CD4-positive, alpha-beta T cell (primary cell): ENCODE results near the gene HS3ST2. TPM values are rescaled to one million over a fixed set of nuclear protein-coding genes. Genes with fewer than 3 reads are reported as not detected.

Experiments
- ATAC-seq: fragments of 200-7000 bp; cut with Tn5 transposase; one replicate; pipeline ENCODE4 v1.10.0; 2022; ENCODE audit warnings: mild to moderate bottlenecking; ENCODE audit not compliant: poor library complexity
- CTCF ChIA-PET: fragments of 350-600 bp; sonication (Branson Sonifier 250); formaldehyde crosslinking; loops from one replicate; lab custom pipeline; 2021; ENCODE audit warnings: antibody characterized with exemption, inconsistent platforms; lab: Charles Lee
- POLR2A ChIA-PET: fragments of 350-600 bp; sonication (Branson Sonifier 250); formaldehyde crosslinking; loops from one replicate; lab custom pipeline; 2021; ENCODE audit warnings: antibody characterized with exemption, inconsistent platforms; lab: Charles Lee
- DNase-seq, 14 experiments: peaks; one replicate each; pipeline ENCODE4 v3.0.0-alpha.2; 2013 to 2020; ENCODE audit warnings: mixed read lengths in 2 of 14
- H3K27ac ChIP-seq, 2 donors: one replicate each; pipeline versions ENCODE4 v1.5.1 to v1.7.0; 2013; ENCODE audit warnings: low read length in 2 of 2, low read depth in 1 of 2, mild to moderate bottlenecking in 1 of 2
- H3K27me3 ChIP-seq, 2 experiments: 1 replicate in 1 of 2; 2 replicates in 1 of 2; pipeline versions ENCODE4 v1.6.1 to v1.7.0; 2013; ENCODE audit warnings: low read length in 2 of 2, control low read depth in 1 of 2, mild to moderate bottlenecking in 1 of 2, moderate library complexity in 1 of 2; ENCODE audit not compliant: insufficient read depth in 2 of 2, control insufficient read depth in 1 of 2
- H3K36me3 ChIP-seq: one replicate; pipeline ENCODE4 v1.6.1; 2013; ENCODE audit warnings: low read length, control low read depth; ENCODE audit not compliant: insufficient read depth
- H3K4me1 ChIP-seq: one replicate; pipeline ENCODE4 v1.6.1; 2013; ENCODE audit warnings: low read length, control low read depth; ENCODE audit not compliant: insufficient read depth
- H3K4me3 ChIP-seq: one replicate; pipeline ENCODE4 v1.5.1; 2013; ENCODE audit warnings: mild to moderate bottlenecking, low read length, moderate library complexity
- H3K9me3 ChIP-seq, 2 experiments: 1 replicate in 1 of 2; 2 replicates in 1 of 2; pipeline versions ENCODE4 v1.6.1 to v1.7.0; 2013; ENCODE audit warnings: low read length in 2 of 2, mild to moderate bottlenecking in 2 of 2, control low read depth in 1 of 2, moderate library complexity in 1 of 2; ENCODE audit not compliant: control insufficient read depth in 1 of 2, insufficient read depth in 1 of 2
- H3K27ac Mint-ChIP-seq: one replicate; pipeline ENCODE4 v1.8.0; 2020; ENCODE audit warnings: mixed read lengths
- H3K27me3 Mint-ChIP-seq: one replicate; pipeline ENCODE4 v1.8.0; 2021; ENCODE audit warnings: mixed read lengths
- H3K36me3 Mint-ChIP-seq: one replicate; pipeline ENCODE4 v1.8.0; 2021; ENCODE audit warnings: low read depth, mixed read lengths
- H3K4me1 Mint-ChIP-seq: one replicate; pipeline ENCODE4 v1.8.0; 2021; ENCODE audit warnings: low read depth, mixed read lengths
- H3K4me3 Mint-ChIP-seq: one replicate; pipeline ENCODE4 v1.8.0; 2020; ENCODE audit warnings: mild to moderate bottlenecking, mixed read lengths
- H3K9me3 Mint-ChIP-seq: one replicate; pipeline ENCODE4 v1.8.0; 2020; ENCODE audit warnings: mixed read lengths
- CTCF ChIP-seq: fragments of 200-600 bp; IDR thresholded peaks from one replicate; pipeline ENCODE4 v1.8.0; 2022; ENCODE audit warnings: antibody characterized with exemption, mild to moderate bottlenecking
- intact Hi-C, 2 experiments: fragments of 100-400 bp; cut with DNase I in 1 of 2; cut with micrococcal nuclease in 1 of 2; formaldehyde crosslinking; loops; one replicate each; pipeline versions ENCODE4 v1.15.1 to v1.9.0; 2023 to 2025; cut with DNase I, micrococcal nuclease
- total RNA-seq, 174 experiments: library from RNA in 2 of 174; stranded (reverse) in 2 of 174; gene quantifications; one replicate each; pipeline ENCODE4 v1.2.3 and lab custom pipeline; 2021 to 2026

The HS3ST2 gene
- total RNA-seq, 2 experiments from 2014 or later = not detected

GRCh38 chr16:22781480-22781879 is 32.5 kb upstream of the HS3ST2 start:
- no peak for TF ChIP-seq CTCF
- Histone ChIP-seq H3K36me3 (no peaks in the 10 kb centered on the region), H3K9me3 (no peaks in the 10 kb centered on the region), H3K4me3 (no peak overlapping the region), H3K4me1 (no peaks in the 10 kb centered on the region), H3K27ac (no peak overlapping the region), H3K27me3 (peaks cover 0 to 4% of the 10 kb centered on the region in 2 experiments)
- Mint-ChIP-seq H3K9me3 (no peaks in the 10 kb centered on the region), H3K4me1 (no peaks in the 10 kb centered on the region), H3K4me3 (no peak overlapping the region), H3K27me3 (peaks cover 11% of the 10 kb centered on the region), H3K27ac (no peak overlapping the region), H3K36me3 (no peaks in the 10 kb centered on the region)
- no peak for ATAC-seq
- ChIA-PET CTCF (no interaction called here), POLR2A (no interaction called here)
- intact Hi-C loops = no loop called here
- no peak for DNase-seq

- no peak overlapping the region for H3K27ac Mint-ChIP-seq
- POLR2A ChIA-PET = no interaction called here
- Histone ChIP-seq H3K36me3 (no peaks in the 10 kb centered on the region), H3K4me3 (no peak overlapping the region), H3K4me1 (no peaks in the 10 kb centered on the region), H3K9me3 (no peaks in the 10 kb centered on the region), H3K27me3 (no peaks in the 10 kb centered on the region), H3K27ac (no peak overlapping the region)
- no peak overlapping the region for H3K4me3 Mint-ChIP-seq
- H3K36me3 Mint-ChIP-seq = no peaks in the 10 kb centered on the region
- peaks cover 3% of the 10 kb centered on the region for H3K27me3 Mint-ChIP-seq
- H3K4me1 Mint-ChIP-seq = no peaks in the 10 kb centered on the region
- H3K9me3 Mint-ChIP-seq = no peaks in the 10 kb centered on the region
- DNase-seq (peak in 2 of 14 experiments; percentile 11 to 15), ATAC-seq (no peak)
- intact Hi-C loops = no loop called here
- CTCF ChIA-PET = no interaction called here
- no peak for TF ChIP-seq CTCF
Measured at GRCh38 chr16:22782314-22782713, 31.6 kb upstream of the HS3ST2 start.

GRCh38 chr16:22784690-22785214 is 29.2 kb upstream of the HS3ST2 start:
- peaks cover 6% of the 10 kb centered on the region for H3K27me3 Mint-ChIP-seq
- H3K36me3 ChIP-seq = no peaks in the 10 kb centered on the region
- no peaks in the 10 kb centered on the region for H3K9me3 ChIP-seq
- no peaks in the 10 kb centered on the region for H3K4me1 Mint-ChIP-seq
- ATAC-seq (no peak), DNase-seq (no peak)
- intact Hi-C loops = no loop called here
- TF ChIP-seq CTCF = no peak
- H3K36me3 Mint-ChIP-seq = no peaks in the 10 kb centered on the region
- H3K4me3 Mint-ChIP-seq = no peak overlapping the region
- H3K27ac Mint-ChIP-seq = no peak overlapping the region
- CTCF ChIA-PET = no interaction called here
- H3K4me1 ChIP-seq = peaks cover 2% of the 10 kb centered on the region
- H3K9me3 Mint-ChIP-seq = no peaks in the 10 kb centered on the region
- POLR2A ChIA-PET = no interaction called here
- no peak overlapping the region for H3K27ac ChIP-seq
- H3K4me3 ChIP-seq = no peak overlapping the region
- no peaks in the 10 kb centered on the region for H3K27me3 ChIP-seq
